Daoy (cell line): Measurements from ENCODE around the gene SPRED2. TPM values are rescaled to one million over a fixed set of nuclear protein-coding genes. Genes with fewer than 3 reads are reported as not detected.

ENCODE experiments used
- DNase-seq: peaks from one replicate; pipeline ENCODE4 v3.0.0-alpha.2; 2015; ENCODE audit warnings: low read depth
- total RNA-seq: library from RNA; depleted of rRNA; stranded (reverse); fragments of >200 nt; shearing (Covaris generic); gene quantifications from 2 replicates; pipeline ENCODE4 v1.2.3, GENCODE V29; 2014

SPRED2 gene
- total RNA-seq, 1 experiment from 2014 or later: 6.9 TPM

DNA sequence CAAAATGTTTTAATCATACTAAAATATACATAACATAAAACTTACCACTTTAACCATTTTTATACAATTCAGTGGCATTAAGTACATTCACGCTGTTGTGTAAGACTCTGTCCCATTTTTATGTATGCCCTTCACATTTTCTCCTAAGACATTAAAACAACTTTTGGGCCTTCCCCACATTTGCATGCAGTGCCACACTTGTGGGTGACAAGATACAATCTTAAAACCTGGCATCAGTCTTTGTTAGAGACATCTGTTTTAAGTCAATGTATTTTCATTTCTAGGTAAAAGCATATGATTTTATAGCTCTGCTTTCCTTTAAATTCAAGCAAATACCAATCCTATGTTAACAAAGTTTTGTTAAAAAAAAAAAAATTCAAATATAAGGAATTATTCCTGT, 17.3 kb downstream of the SPRED2 start:
- no peak for DNase-seq

- no peak for DNase-seq
Measured at GRCh38 chr2:65413610-65414009, 18.8 kb downstream of the SPRED2 start.

DNA sequence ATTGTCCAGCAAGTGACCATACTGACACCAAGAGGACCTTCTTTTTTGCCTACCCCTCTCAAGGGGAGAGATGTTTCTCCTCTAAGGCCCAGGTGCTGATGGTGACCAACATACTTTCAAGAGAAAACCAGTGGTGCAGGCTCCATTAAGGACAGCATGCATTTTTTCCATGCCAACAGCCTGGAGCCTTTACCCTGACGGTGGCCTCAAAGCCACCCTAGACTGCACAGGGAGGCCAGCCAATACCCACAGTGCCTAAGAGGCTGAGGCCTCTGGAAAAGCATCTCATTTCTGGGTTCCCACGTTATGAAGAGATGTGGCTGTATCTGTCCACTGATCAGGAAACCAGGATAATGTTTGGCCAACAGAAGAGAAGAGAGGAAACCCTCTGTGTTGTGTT, 19.3 kb downstream of the SPRED2 start:
- no peak for DNase-seq

- no peak for DNase-seq
Measured at GRCh38 chr2:65411056-65411795, 21.2 kb downstream of the SPRED2 start.

GRCh38 chr2:65409045-65409444, 23.4 kb downstream of the SPRED2 start:
- DNase-seq: no peak

DNA sequence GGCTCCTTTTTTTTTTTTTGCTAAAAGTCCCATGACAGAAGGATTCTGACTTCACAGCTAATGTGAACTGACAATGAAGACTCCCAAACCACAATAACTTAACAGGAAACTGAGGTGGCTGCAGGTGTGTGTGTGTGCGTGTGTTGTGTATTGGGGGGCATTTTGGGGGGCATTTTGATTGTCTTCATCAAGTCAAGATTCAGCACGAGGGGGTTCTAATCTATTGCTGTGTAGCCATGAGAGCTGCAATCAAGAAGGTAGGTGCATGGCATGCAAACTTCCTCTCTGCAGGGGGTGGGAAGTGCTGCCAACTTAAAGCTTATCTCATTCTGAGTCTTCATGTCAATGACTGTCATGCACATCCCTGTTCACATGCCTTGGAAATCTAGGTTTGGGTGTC, 25.2 kb downstream of the SPRED2 start:
- DNase-seq: peak; percentile 53

DNA sequence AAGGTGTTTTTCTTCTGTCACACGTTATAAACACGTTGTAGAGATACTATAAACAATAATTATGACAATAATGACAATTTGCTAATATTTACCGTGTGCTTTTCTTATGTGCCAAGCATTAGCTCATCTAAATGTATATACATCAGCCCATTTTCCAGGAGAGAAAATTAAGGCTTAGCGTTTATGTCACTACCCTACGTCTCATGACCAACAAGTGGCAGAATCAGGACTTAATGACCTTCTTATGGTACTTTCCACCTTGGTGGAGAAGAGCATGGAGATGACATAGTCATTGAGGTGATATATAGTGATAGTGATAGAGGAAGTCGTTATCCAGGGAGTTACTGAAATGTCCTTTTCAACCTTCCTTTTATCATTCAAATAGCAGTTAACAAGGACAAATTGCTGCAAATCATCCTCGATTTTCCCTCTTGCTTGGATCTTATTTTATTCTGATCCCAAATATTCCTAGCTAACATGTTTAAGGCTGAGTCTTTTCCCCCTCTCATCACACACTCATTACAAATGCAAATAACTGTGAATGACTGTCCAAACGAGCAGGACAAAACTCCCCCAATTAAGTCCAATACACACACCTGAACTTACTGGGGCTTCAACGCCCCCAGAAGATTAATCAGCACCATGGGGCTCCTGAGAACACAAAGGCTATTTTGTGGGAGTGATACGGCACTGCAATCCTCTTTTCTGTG, 27.3 kb downstream of the SPRED2 start:
- DNase-seq: no peak

DNA sequence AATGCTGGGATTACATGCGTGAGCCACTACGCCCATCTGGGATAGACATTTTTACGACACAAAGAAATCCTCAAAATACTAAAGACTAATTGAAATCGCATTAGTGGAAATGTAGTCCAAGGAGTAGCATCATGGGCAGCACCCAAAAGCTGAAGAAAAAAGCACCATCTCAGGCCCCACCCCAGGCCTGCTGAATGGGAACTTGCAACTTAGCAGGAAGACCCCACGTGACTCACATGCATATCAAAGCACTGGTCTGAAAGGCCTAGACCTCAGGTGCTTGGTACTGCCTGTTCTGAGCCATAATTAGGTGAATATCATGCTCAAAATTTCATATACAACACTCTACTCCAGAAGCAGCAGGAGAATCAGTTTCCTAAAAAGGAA, 28.9 kb downstream of the SPRED2 start:
- no peak for DNase-seq

DNA sequence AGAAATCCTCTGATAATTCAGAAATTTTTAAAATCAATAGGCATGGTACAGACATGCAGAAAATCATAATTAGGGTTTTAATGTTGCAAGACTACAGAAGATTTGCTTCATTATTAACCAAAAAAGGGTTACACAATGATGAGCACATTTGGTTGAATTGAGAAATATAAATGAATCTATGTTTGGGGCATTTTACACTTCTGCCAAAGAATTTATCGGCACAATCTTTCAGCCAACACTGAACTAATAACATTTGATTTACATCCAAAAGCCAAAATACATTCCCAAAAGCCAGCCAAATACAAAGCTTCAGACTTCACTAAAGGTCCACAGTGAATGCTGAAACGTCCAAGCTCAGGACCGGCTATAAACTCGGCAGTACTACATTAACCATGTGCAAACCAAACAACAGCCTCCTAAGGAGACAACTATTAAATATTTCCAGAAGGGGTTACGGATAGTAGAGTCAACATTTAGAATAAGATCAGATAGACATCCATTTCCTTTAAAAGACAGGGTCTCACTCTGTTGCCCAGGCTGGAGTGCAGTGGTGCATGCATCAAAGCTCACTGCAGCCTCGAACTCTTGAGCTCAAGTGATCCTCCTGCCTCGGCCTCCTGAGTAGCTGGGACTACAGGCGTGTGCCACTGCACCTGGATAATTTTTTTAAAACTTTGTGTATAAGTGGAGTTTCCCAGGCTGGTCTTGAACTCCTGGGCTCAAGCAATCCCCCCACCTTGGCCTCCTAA, 29.4 kb downstream of the SPRED2 start:
- no peak for DNase-seq

- DNase-seq: no peak
Measured at GRCh38 chr2:65402323-65402722, 30.1 kb downstream of the SPRED2 start.

GRCh38 chr2:65397122-65397521, 35.3 kb downstream of the SPRED2 start:
- DNase-seq: peak; percentile 63

GRCh38 chr2:65396348-65397026, 35.9 kb downstream of the SPRED2 start:
- peak; percentile 38 for DNase-seq

- no peak for DNase-seq
Measured at GRCh38 chr2:65395621-65396347, 36.6 kb downstream of the SPRED2 start.

- DNase-seq: no peak
Measured at GRCh38 chr2:65393743-65394422, 38.5 kb downstream of the SPRED2 start.

- DNase-seq: no peak
Measured at GRCh38 chr2:65393046-65393445, 39.4 kb downstream of the SPRED2 start.

- no peak for DNase-seq
Measured at GRCh38 chr2:65392609-65393008, 39.8 kb downstream of the SPRED2 start.

DNA sequence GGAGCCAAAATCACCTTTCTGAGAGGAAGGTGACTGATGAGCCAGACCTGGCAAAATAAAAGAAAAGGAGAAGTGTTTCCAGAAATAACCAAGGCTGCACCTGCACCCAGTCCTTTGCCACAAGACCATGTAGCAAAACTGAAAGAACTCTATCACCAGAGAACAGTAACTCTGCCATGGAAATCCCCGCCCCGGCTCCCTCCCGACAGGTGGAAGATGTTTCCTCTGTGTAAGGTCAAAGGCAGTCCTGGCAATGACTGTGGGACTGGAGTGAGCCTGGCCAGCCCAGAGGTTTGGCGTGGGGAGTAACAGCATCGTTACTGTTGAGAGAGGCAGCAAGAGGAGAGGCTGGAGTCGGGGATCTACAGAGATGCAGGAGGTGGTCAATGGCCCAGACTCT, 42.3 kb downstream of the SPRED2 start:
- no peak for DNase-seq

DNA sequence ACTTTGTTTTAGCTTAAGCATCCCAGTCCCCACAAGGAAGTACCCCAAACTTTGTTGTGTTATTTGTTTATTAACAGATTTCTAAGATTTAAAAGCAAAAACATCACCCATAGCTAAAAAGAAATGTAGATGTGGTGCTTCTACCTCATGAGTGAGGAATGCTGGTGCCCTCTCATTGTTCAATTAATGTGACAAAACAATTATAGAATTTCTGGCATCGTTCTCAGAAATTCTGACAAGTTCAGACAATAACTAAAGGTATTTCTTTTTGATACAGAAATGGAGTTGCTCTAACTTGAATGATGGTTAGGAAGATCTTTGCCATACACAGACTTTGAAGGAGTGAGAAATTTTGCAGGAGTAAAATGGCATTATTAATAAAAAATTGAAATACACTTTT, 42.9 kb downstream of the SPRED2 start:
- no peak for DNase-seq

DNA sequence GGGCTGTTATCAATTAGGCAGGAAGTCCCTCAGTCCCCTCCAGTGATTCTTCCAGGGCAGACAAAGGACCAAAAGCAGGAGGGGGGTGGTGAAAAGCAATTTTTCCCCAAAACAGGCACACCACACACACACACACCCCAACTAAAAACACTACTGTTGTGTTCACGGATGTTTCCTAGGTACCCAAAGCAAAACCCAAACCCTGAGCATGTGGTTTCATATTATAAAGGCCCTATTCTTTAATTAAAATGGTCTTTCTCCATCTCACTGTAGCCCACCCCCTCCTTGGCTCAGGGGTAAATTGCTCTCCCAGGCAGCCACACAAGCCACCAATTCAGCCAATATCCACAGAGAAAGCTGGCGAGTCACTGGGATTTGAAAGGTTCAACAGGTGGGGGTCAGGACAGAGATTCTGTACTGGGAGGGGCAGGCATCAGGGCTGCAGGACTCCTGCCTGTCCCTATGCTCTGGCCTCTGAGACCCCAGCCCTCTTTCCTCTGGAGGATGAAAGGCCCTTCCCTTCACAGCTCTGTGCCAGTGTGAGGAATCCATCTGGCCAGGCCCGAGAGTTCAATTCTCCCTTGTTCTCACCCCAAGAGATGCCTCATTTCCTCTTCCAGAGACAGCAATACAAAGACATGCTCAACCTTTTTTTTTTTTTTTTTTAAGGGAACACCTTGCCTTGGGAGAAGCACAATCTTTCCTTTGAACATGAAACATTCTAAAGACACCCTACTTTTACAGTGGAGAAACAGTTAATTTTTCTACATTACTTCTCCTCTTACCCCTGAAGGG, 43.6 kb downstream of the SPRED2 start:
- no peak for DNase-seq

DNA sequence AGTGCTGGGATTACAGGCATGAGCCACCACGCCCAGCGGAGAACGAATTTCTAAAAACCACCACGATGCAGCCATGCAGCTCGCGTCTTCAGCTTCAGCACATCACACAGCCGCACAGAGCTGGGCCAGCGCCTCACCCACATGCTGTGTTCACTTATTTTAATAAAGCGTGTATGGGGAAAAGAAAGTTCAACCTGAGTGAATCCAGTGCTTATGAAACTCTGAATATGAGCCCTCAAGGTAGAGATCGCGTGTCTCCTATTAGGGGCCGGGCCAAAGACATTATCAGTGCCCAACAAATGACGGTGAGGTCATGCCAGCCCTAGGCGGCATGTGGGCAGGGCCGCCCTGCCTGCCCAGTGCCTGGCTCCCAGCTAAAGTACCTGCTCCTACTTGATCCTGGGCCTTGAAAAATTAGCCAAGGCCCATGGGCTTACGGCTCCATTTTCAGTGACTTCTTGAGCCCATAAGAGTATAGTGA, 44.3 kb downstream of the SPRED2 start:
- no peak for DNase-seq
